DOHH2 (cell line): ENCODE data around the gene AUTS2.

ENCODE experiments used
- CTCF ChIP-seq: fragments of 200-600 bp; sonication (generic); IDR thresholded peaks from one replicate; pipeline ENCODE4 v1.5.1; 2014; ENCODE audit warnings: antibody characterized with exemption, mild to moderate bottlenecking, low read depth, low read length; ENCODE audit not compliant: poor library complexity, severe bottlenecking
- EZH2phosphoT487 ChIP-seq: fragments of 200-600 bp; sonication (generic); IDR thresholded peaks from 2 replicates; pipeline ENCODE4 v1.6.1; 2017; ENCODE audit warnings: borderline replicate concordance, mild to moderate bottlenecking, antibody characterized with exemption, low read length, moderate library complexity, mixed read lengths

DNA sequence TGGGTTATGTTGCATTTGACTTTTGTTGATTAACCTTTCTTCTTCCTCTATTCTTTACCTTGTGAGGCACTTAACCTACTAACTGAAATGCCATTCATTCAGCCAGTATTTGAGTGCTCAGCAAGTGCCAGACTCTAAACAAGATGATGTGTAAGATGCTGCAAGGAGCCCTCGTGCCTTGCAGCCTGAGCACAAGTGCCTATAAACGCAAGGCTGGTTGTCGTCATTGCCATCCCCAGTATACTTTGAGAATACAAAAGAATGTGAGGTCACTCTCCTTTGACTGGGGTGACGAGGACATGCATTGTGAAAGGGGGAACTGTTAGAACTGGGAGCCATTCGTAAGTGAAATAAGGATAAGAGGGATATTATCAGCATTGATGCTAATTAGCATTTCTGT lies 103.0 kb downstream of the AUTS2 start:
- no peak for TF ChIP-seq CTCF
- TF ChIP-seq EZH2phosphoT487 = no peak
